Measurements from ENCODE around the gene RPP30. TPM values are rescaled to one million over a fixed set of nuclear protein-coding genes. Genes with fewer than 3 reads are reported as not detected.

RPP30 gene
- polyA plus RNA-seq, 3 donors = 24.9 to 42.9 (median 40.3) TPM

- peaks cover 0 to 8% (median 1%) of the 10 kb centered on the region in 7 donors for H3K9me3 Mint-ChIP-seq
- no peak overlapping the region for H3K27ac ChIP-seq (ENCODE audit: low read depth in 1 of 2, low read length in 2 of 2)
- H3K36me3 Mint-ChIP-seq = no peaks in the 10 kb centered on the region
- H2AFZ ChIP-seq (ENCODE audit: insufficient read depth, low read depth, low read length, poor library complexity, severe bottlenecking) = no peak overlapping the region
- no peak overlapping the region for H3K4me3 Mint-ChIP-seq
- no peak for TF ChIP-seq CTCF (IDR thresholded peaks at IDR 0.05)
- H3K27ac Mint-ChIP-seq = no peak overlapping the region
- no peak overlapping the region for H3K4me2 ChIP-seq (replicated peaks; ENCODE audit: extremely low read depth, low read length, poor library complexity, severe bottlenecking)
- 100% methylated on average over 1 of the region's 1 CpG for WGBS (ENCODE audit: insufficient coverage)
- intact Hi-C loops (cut with micrococcal nuclease) = no loop called here
- no peaks in the 10 kb centered on the region for H3K36me3 ChIP-seq (replicated peaks in 1 of 2; ENCODE audit: control insufficient read depth in 1 of 2, insufficient read depth in 2 of 2, low read length in 2 of 2)
- no peaks in the 10 kb centered on the region for H3K27me3 ChIP-seq (ENCODE audit: control insufficient read depth in 2 of 2, insufficient read depth in 2 of 2, low read length in 2 of 2)
- H3K9me3 ChIP-seq (replicated peaks in 1 of 2; ENCODE audit: control insufficient read depth in 1 of 2, insufficient read depth in 1 of 2, low read length in 2 of 2) = peaks cover 0 to 5% of the 10 kb centered on the region in 2 donors
- no peak overlapping the region for H3K4me3 ChIP-seq (replicated peaks in 1 of 3; ENCODE audit: low read depth in 2 of 3, low read length in 3 of 3)
- H3K79me2 ChIP-seq (ENCODE audit: insufficient read depth, low read length) = no peaks in the 10 kb centered on the region
- no peaks in the 10 kb centered on the region for H3K4me1 ChIP-seq (ENCODE audit: control insufficient read depth in 1 of 2, insufficient read depth in 2 of 2, low read length in 2 of 2)
- no peaks in the 10 kb centered on the region for H4K20me1 ChIP-seq (ENCODE audit: insufficient read depth, low read length)
- no peaks in the 10 kb centered on the region for H3K4me1 Mint-ChIP-seq
- H3K9ac ChIP-seq (ENCODE audit: insufficient read depth, low read length, poor library complexity, severe bottlenecking) = no peak overlapping the region
- DNase-seq = no peak
- H3K27me3 Mint-ChIP-seq (ENCODE audit: low read depth in 3 of 3) = peaks cover 0 to 6% (median 2%) of the 10 kb centered on the region in 3 donors
These were observed 34.3 kb upstream of the RPP30 start for GRCh38 chr10:90837486-90837885.

GRCh38 chr10:90842725-90843124, 29.0 kb upstream of the RPP30 start:
- Histone ChIP-seq H2AFZ (ENCODE audit: insufficient read depth, low read depth, low read length, poor library complexity, severe bottlenecking) (no peak overlapping the region), H3K79me2 (ENCODE audit: insufficient read depth, low read length) (no peaks in the 10 kb centered on the region), H3K4me3 (replicated peaks in 1 of 3; ENCODE audit: low read depth in 2 of 3, low read length in 3 of 3) (no peak overlapping the region), H3K9ac (ENCODE audit: insufficient read depth, low read length, poor library complexity, severe bottlenecking) (no peak overlapping the region), H3K27ac (ENCODE audit: low read depth in 1 of 2, low read length in 2 of 2) (no peak overlapping the region), H3K36me3 (replicated peaks in 1 of 2; ENCODE audit: control insufficient read depth in 1 of 2, insufficient read depth in 2 of 2, low read length in 2 of 2) (no peaks in the 10 kb centered on the region), H3K9me3 (replicated peaks in 1 of 2; ENCODE audit: control insufficient read depth in 1 of 2, insufficient read depth in 1 of 2, low read length in 2 of 2) (no peaks in the 10 kb centered on the region), H3K4me1 (ENCODE audit: control insufficient read depth in 1 of 2, insufficient read depth in 2 of 2, low read length in 2 of 2) (peaks cover 4 to 9% of the 10 kb centered on the region in 2 donors), H3K4me2 (replicated peaks; ENCODE audit: extremely low read depth, low read length, poor library complexity, severe bottlenecking) (no peak overlapping the region), H3K27me3 (ENCODE audit: control insufficient read depth in 2 of 2, insufficient read depth in 2 of 2, low read length in 2 of 2) (no peaks in the 10 kb centered on the region), H4K20me1 (ENCODE audit: insufficient read depth, low read length) (no peaks in the 10 kb centered on the region)
- no peak for TF ChIP-seq CTCF (IDR thresholded peaks at IDR 0.05)
- H3K36me3 Mint-ChIP-seq = no peaks in the 10 kb centered on the region
- intact Hi-C loops (cut with micrococcal nuclease) = loop anchor here in 1 of 2 donors (5.0 kb wide), 1 partner anchor 50 kb away; no protein-coding TSS in a partner anchor
- no peak for DNase-seq
- H3K27me3 Mint-ChIP-seq (ENCODE audit: low read depth in 3 of 3) = peaks cover 1 to 6% (median 2%) of the 10 kb centered on the region in 3 donors
- H3K9me3 Mint-ChIP-seq = peaks cover 0 to 6% (median 3%) of the 10 kb centered on the region in 7 donors
- no peak overlapping the region for H3K4me3 Mint-ChIP-seq
- H3K27ac Mint-ChIP-seq = no peak overlapping the region
- WGBS (ENCODE audit: insufficient coverage) = no CpG with 5 or more reads among the region's 1 CpG
- peaks cover 4% of the 10 kb centered on the region for H3K4me1 Mint-ChIP-seq

Measured in CD14-positive monocyte (primary cell).